ENCODE measurements around the gene CERS2. TPM values are rescaled to one million over a fixed set of nuclear protein-coding genes. Genes with fewer than 3 reads are reported as not detected.

The CERS2 gene
- total RNA-seq, 1 donor from 2014 or later, result 189 TPM

GRCh38 chr1:151010346-151010726 lies 35.7 kb upstream of the CERS2 start:
- no peak overlapping the region for H3K9ac ChIP-seq (ENCODE audit: low read length)
- H3K4me1 ChIP-seq (ENCODE audit: insufficient read depth, low read length), result peaks cover 49% of the 10 kb centered on the region
- no peak for DNase-seq (ENCODE audit: low read depth)
- Mint-ChIP-seq H3K36me3 (ENCODE audit: low read depth, unreplicated experiment) (peaks cover 1% of the 10 kb centered on the region), H3K4me1 (ENCODE audit: low read depth, unreplicated experiment) (peaks cover 35% of the 10 kb centered on the region), H3K27me3 (ENCODE audit: low read depth, unreplicated experiment) (no peaks in the 10 kb centered on the region), H3K4me3 (ENCODE audit: unreplicated experiment) (no peak overlapping the region), H3K27ac (ENCODE audit: unreplicated experiment) (no peak overlapping the region), H3K9me3 (ENCODE audit: unreplicated experiment) (no peaks in the 10 kb centered on the region)
- H3K36me3 ChIP-seq (ENCODE audit: insufficient read depth, low read length), result no peaks in the 10 kb centered on the region
- no peak for FAIRE-seq
- no peak overlapping the region for H3K4me2 ChIP-seq (ENCODE audit: low read length)
- H3K27ac ChIP-seq (ENCODE audit: low read depth, low read length), result no peak overlapping the region
- TF ChIP-seq EZH2 (IDR thresholded peaks at IDR 0.05; ENCODE audit: insufficient read depth, low read length), result no peak
- TF ChIP-seq, protein P1, sequence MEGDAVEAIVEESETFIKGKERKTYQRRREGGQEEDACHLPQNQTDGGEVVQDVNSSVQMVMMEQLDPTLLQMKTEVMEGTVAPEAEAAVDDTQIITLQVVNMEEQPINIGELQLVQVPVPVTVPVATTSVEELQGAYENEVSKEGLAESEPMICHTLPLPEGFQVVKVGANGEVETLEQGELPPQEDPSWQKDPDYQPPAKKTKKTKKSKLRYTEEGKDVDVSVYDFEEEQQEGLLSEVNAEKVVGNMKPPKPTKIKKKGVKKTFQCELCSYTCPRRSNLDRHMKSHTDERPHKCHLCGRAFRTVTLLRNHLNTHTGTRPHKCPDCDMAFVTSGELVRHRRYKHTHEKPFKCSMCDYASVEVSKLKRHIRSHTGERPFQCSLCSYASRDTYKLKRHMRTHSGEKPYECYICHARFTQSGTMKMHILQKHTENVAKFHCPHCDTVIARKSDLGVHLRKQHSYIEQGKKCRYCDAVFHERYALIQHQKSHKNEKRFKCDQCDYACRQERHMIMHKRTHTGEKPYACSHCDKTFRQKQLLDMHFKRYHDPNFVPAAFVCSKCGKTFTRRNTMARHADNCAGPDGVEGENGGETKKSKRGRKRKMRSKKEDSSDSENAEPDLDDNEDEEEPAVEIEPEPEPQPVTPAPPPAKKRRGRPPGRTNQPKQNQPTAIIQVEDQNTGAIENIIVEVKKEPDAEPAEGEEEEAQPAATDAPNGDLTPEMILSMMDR (IDR thresholded peaks at IDR 0.05; ENCODE audit: insufficient read depth, low read depth, low read length), result no peak
- peaks cover 6% of the 10 kb centered on the region for H3K79me2 ChIP-seq (ENCODE audit: insufficient read depth, low read length)
- no peak overlapping the region for H3K4me3 ChIP-seq (ENCODE audit: insufficient read depth, low read depth, low read length)
- H2AFZ ChIP-seq (ENCODE audit: low read depth, low read length), result no peak overlapping the region
- no peaks in the 10 kb centered on the region for H3K9me3 ChIP-seq (ENCODE audit: insufficient read depth, low read depth, low read length)
- H3K27me3 ChIP-seq (ENCODE audit: insufficient read depth, low read length), result no peaks in the 10 kb centered on the region
- no peaks in the 10 kb centered on the region for H4K20me1 ChIP-seq (ENCODE audit: insufficient read depth, low read length)

- H3K9ac ChIP-seq (ENCODE audit: low read length), result peak overlapping the region; percentile 95
- H3K36me3 Mint-ChIP-seq (ENCODE audit: low read depth, unreplicated experiment), result peaks cover 1% of the 10 kb centered on the region
- peaks cover 6% of the 10 kb centered on the region for H3K79me2 ChIP-seq (ENCODE audit: insufficient read depth, low read length)
- H3K36me3 ChIP-seq (ENCODE audit: insufficient read depth, low read length), result no peaks in the 10 kb centered on the region
- no peaks in the 10 kb centered on the region for H3K27me3 Mint-ChIP-seq (ENCODE audit: low read depth, unreplicated experiment)
- no peak for FAIRE-seq
- H3K9me3 ChIP-seq (ENCODE audit: insufficient read depth, low read depth, low read length), result no peaks in the 10 kb centered on the region
- H3K9me3 Mint-ChIP-seq (ENCODE audit: unreplicated experiment), result no peaks in the 10 kb centered on the region
- DNase-seq (ENCODE audit: low read depth), result no peak
- no peak overlapping the region for H2AFZ ChIP-seq (ENCODE audit: low read depth, low read length)
- H3K27ac ChIP-seq (ENCODE audit: low read depth, low read length), result peak overlapping the region; percentile 85
- peak overlapping the region; percentile 95 for H3K4me3 Mint-ChIP-seq (ENCODE audit: unreplicated experiment)
- peak overlapping the region; percentile 76 for H3K4me3 ChIP-seq (ENCODE audit: insufficient read depth, low read depth, low read length)
- peak overlapping the region; percentile 99 for H3K4me2 ChIP-seq (ENCODE audit: low read length)
- H3K27me3 ChIP-seq (ENCODE audit: insufficient read depth, low read length), result no peaks in the 10 kb centered on the region
- H3K27ac Mint-ChIP-seq (ENCODE audit: unreplicated experiment), result no peak overlapping the region
- H3K4me1 Mint-ChIP-seq (ENCODE audit: low read depth, unreplicated experiment), result peaks cover 37% of the 10 kb centered on the region
- H4K20me1 ChIP-seq (ENCODE audit: insufficient read depth, low read length), result no peaks in the 10 kb centered on the region
- H3K4me1 ChIP-seq (ENCODE audit: insufficient read depth, low read length), result peaks cover 50% of the 10 kb centered on the region
- TF ChIP-seq, protein P1 (IDR thresholded peaks at IDR 0.05; ENCODE audit: insufficient read depth, low read depth, low read length), result no peak
- no peak for TF ChIP-seq EZH2 (IDR thresholded peaks at IDR 0.05; ENCODE audit: insufficient read depth, low read length)
These were observed 35.2 kb upstream of the CERS2 start for GRCh38 chr1:151009674-151010345.

- Histone ChIP-seq H3K4me3 (ENCODE audit: insufficient read depth, low read depth, low read length) (peak overlapping the region; percentile 76), H3K9me3 (ENCODE audit: insufficient read depth, low read depth, low read length) (no peaks in the 10 kb centered on the region), H3K4me1 (ENCODE audit: insufficient read depth, low read length) (peaks cover 50% of the 10 kb centered on the region), H3K9ac (ENCODE audit: low read length) (peak overlapping the region; percentile 95), H3K27ac (ENCODE audit: low read depth, low read length) (peak overlapping the region; percentile 85), H3K27me3 (ENCODE audit: insufficient read depth, low read length) (no peaks in the 10 kb centered on the region), H4K20me1 (ENCODE audit: insufficient read depth, low read length) (no peaks in the 10 kb centered on the region), H3K4me2 (ENCODE audit: low read length) (peak overlapping the region; percentile 99), H3K79me2 (ENCODE audit: insufficient read depth, low read length) (peaks cover 6% of the 10 kb centered on the region), H3K36me3 (ENCODE audit: insufficient read depth, low read length) (no peaks in the 10 kb centered on the region), H2AFZ (ENCODE audit: low read depth, low read length) (peak overlapping the region; percentile 95)
- TF ChIP-seq, protein P1 (IDR thresholded peaks at IDR 0.05; ENCODE audit: insufficient read depth, low read depth, low read length), result no peak
- no peak for TF ChIP-seq EZH2 (IDR thresholded peaks at IDR 0.05; ENCODE audit: insufficient read depth, low read length)
- H3K4me3 Mint-ChIP-seq (ENCODE audit: unreplicated experiment), result peak overlapping the region; percentile 95
- peaks cover 1% of the 10 kb centered on the region for H3K36me3 Mint-ChIP-seq (ENCODE audit: low read depth, unreplicated experiment)
- peak overlapping the region; percentile 84 for H3K27ac Mint-ChIP-seq (ENCODE audit: unreplicated experiment)
- DNase-seq (ENCODE audit: low read depth), result peak; percentile 87
- H3K27me3 Mint-ChIP-seq (ENCODE audit: low read depth, unreplicated experiment), result no peaks in the 10 kb centered on the region
- no peaks in the 10 kb centered on the region for H3K9me3 Mint-ChIP-seq (ENCODE audit: unreplicated experiment)
- no peak for FAIRE-seq
- H3K4me1 Mint-ChIP-seq (ENCODE audit: low read depth, unreplicated experiment), result peaks cover 37% of the 10 kb centered on the region
These were observed 34.6 kb upstream of the CERS2 start for GRCh38 chr1:151009206-151009587.

Measured in astrocyte (in vitro differentiated cells and primary cell).